HG02840 (cell line): ENCODE measurements around the gene ATP10D.
"Not testable (repeated sequence)": the region's sequence is repeated elsewhere in the genome, so short reads cannot be mapped to it uniquely, and the experiment has no call there.

Experiments
- ATAC-seq: cut with Tn5 transposase; IDR thresholded peaks from one replicate; pipeline ENCODE4 v1.9.1; 2021; ENCODE audit warnings: mild to moderate bottlenecking, moderate library complexity, moderate number of reproducible peaks; ENCODE audit not compliant: unreplicated experiment, low FRiP score

Gene ATP10D

DNA sequence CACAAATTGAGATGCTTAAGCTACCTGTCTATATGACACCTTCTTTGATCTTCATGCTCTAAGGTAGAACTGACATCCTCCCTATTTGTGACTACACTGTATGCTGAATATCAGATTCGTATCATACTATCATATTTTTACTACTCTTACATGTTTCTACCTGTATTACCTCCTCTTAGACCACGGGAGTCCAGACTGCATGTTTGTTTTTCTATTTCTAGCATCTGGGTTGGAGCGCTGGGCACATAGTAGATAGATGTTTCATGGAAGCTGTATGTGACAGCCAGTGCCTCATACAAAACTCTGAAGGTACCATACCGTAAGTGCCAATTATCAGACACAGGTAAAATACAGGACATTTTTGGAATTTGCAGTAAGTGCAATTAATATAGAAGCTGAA lies 47.6 kb downstream of the ATP10D start:
- no peak for ATAC-seq

DNA sequence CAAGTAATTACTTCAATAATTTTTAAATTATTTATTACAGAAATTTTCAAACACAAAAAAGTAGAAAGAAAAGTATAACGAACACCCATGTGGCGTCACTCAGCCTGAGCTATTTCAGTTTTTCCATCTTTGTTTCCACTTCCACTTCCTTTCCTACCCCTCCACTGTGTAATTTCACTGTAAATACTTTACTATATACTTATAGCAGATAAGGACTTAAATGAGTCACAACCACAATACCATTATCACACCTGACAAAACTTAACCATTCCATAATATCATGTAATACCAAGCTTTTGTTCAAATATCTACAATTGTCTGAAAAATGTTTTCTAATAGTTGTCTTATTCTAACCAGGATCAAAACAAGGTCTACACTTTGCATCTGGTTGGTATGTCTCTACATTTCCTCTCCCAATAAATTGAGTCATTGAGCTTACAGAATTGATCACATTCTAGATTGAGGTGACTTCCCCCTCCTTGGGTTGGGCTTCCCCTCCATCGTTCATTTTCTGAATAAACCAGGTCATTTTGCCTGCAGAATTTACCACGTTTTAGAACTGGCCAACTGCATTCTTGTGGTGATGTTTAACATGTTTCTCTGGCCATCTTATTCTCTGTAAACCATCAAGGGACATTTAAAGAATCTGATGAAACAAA lies 48.7 kb downstream of the ATP10D start:
- no peak for ATAC-seq

DNA sequence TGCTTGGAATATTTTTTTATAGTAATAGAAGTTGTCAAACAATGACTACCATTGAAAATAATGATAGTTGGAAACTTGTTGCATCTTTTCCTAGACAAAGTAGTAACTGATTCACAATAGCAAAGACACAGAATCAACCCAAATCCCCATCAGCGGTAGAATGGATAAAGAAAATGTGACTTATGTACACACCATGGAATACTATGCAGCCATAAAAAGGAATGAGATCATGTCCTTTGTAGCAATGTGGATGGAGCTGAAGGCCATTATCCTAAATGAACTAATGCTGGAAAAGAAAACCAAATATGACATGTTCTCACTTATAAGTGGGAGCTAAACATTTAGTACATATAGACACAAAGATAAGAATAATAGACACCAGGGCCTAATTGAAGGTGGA lies 49.7 kb downstream of the ATP10D start:
- ATAC-seq, result no peak

DNA sequence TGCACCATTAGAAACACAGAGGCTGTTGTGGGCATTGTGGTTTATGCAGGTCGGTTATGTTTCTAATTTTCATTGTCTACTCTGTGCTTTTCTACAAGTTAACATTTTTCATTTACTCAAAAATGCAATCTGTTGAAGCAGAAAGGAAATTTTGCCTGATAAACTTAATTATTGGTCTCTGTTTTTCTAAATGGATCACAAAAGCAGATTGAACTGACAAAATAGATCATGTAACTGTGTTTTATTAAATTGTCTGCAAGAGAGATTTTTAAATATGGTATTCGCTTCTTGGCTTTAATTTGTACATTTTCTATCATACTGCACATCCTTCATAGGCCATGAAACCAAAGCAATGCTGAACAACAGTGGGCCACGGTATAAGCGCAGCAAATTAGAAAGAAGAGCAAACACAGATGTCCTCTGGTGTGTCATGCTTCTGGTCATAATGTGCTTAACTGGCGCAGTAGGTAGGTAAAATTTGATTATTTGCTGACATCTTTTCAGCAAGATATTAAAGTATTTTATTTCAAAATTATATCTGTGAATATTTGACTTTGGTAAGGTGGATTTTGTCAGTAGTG lies 50.6 kb downstream of the ATP10D start:
- no peak for ATAC-seq

DNA sequence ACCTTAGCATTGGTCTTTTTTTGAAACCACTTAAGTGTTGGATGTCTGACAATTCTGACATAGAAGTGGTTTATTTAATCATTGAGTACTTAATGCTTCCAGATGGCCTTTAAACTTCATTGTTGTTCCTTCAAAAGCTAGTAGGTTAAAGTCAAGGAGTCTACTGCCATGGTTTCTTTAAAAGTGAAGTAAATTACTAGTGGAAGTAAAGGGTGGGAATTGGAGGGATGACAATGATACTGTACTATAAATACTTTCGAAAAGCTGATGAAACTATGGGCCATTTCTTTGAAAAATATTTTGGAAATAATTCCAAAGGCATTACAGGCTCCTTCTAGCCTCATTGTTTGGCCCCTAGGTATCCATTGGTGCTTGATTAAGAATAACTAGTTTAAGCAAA lies 51.9 kb downstream of the ATP10D start:
- no peak for ATAC-seq

DNA sequence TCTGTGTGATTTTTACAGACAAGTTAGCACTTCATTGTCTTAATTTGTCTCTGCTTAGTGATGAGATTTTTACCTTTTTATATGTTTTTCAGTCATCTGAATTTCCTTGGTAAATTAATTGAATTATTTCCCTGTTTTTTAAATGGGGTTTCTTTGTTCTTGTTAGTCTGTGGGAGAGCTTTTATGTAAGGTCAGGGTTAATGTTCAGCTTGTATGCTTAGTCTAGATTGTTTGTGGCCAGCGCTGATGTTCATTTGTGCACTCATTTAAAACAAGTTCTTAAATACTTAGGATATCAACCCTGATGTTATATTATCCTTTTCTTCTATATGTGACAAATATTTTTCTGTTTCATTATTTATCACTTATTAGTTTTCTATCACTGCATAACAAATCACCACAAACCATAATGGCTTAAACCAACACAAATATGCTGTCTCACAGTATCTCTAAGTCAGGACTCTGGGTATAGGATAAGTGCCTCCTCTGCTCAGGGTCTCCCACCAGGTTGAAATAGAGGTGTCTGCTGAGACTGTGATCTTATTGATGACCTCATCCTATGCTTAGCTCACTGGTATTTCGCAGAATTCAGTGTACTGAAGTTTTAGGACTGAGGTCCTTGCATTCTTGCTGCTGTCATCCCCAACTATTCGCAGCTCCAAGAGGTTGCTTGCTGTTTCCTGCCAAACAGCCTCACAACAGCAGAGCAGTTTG lies 53.2 kb downstream of the ATP10D start:
- no peak for ATAC-seq

DNA sequence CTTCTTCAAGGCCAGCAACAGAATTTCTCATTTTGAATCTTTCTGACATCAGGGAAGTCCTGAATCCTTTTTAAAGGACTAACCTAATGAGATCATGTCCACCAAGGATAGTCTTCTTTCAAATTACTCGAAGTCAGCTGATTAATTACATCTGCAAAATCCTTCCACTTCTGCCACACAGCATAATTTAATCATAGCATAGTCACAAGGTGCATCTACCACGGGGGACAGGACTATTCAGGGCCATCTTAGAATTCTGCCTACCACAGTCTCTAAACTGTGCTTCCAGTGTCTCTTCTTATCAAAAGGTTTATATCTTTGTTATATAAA lies 53.7 kb downstream of the ATP10D start:
- ATAC-seq, result no peak

DNA sequence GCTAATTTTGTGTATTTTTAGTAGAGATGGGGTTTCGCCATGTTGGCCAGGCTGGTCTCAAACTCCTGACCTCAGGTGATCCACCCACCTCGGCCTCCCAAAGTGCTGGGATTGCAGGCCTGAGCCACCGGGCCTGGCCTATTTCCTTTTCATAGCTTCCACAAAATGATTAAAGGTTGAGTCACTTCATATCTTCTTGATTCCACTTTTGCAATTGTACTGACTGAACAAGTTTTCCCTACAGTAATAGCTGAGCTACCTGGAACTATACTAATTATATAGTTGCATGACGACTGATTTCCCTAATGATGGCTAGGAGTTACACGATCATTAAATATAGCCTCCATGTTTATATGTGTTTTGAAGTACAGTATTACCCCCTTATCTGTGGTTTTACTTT lies 57.6 kb downstream of the ATP10D start:
- not testable (repeated sequence) for ATAC-seq

DNA sequence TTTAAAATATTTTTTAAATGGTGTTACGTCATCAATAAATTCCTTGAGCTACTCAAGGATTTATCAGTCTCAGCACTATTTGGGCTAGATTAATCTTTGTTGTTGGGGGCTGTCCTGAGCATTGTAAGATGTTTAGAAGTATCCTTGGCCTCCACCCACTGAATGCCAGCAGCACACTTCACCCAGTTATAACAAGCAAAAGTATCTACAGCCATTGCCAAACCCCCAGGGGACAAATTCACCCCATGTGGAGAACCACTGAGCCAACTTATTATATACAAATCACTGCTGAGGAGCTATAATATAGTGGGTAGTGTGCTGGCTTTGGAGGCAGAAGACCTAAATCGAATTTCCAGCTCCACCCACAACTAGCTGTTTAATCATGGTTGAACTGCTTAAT lies 58.3 kb downstream of the ATP10D start:
- ATAC-seq, result no peak

DNA sequence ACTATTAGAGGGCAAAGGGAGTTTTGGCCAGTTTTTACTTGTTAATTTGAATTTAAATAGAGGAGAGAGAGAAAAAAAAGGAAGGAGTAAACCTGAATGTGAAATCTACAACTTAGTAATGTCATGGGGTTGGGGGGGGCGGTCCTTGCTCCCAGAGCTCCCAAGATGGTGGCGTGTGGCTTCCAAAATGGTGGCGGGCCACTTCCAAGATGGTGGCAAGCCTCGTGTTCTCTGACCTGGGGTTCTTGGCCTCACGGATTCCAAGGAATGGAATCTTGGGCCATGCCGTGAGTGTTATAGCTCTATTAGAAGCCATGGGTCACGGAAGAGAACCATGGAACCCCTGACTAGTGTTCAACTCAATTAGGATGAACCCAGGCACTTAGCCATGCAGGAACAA lies 65.3 kb downstream of the ATP10D start:
- ATAC-seq, result not testable (repeated sequence)

DNA sequence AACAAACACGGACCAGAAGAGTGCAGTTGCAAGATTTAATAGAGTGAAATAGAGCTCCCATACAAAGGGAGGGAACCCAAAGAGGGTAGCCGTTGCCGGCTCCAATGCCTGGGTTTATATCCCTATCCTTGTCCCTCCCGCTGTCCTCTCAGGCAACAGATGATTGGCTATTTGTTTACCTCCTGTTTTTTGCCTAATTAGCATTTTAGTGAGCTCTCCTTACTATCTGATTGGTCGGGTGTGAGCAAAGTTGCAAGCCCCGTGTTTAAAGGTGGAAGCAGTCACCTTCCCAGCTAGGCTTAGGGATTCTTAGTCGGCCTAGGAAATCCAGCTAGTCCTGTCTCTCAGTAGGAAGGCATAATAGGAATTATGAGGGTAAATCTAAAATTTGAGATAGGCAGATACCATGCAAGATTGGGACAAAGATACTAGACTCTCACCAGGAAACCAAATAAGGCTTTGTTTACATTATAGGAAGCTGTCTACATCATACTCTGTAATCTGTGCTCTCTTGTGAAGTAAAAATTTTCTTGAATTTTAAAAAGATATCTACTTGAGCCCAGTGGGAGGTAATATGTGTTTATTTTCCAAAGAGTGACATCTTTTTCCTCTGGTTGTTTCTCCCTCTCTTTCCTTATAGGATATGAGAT lies 65.9 kb downstream of the ATP10D start:
- no peak for ATAC-seq

DNA sequence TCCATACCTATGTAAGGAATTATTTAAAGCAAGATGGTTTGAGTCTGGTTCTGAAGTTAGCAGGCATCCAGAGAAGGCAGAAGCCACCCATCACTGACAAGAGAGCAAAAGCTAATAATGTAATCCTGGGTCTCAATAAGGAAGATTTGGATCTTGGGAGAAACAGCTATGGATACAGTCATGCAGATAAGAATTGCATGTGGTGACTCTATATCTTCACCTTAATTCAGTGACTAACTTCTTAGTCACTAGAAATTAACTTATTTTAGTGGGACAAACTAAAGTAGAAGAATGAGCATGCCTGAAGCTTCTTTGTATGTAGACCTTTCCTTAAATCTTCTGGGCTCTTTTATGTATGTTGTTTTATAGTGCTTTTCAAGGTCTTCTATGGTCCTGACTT lies 66.6 kb downstream of the ATP10D start:
- no peak for ATAC-seq

DNA sequence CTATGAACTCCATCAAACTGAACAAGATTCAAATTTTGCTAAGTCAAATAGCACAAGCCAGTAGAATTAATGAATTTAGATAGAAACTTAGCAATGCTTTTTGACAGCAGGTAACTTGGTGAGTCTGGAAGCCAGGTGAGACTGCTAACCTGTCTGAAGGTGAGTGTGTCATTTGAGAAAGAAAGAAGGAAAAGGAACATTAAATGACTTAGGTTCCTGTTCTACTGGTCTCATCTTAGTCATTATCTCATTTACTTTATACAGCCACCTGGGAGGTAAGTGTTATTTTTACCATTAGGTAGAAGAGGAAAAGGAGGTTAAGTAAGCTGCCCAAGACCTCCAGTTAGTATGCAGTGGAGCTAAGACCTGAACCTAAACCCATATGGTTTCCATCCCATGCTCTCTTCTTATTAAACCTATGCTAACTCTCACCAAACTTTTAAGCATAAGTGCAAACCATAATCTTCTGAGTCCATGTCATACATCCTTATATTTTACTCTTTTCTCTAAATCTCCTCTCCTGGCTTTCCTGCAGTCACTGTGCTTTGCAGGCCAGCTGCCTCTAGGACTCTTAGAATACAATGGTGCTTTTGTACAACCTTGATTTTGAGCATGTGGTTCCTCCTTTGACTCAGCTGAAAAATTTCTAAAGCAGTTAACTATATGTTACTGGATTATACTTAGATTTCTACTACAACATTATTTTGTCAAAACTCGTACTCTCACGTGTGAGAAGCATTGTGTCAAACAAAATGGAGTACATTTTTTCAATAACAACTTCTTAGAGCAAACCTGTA lies 68.5 kb downstream of the ATP10D start:
- no peak for ATAC-seq

DNA sequence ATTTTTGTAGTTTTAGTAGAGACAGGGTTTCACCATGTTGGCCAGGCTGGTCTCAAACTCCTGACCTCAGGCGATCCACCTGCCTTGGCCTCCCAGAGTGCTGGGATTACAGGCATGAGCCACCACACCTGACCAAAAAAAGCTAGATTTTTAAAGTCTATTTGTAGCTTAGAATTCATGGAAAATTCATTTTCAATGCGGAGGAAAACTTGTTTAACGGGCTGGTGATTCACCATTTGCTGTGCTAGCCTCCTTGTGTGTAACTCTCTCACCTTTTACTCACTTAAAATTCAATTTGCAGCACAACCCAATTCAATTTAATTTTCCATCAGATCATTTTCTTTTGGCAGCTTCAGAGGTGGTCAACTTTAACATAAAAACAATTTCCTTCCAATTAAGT lies 70.8 kb downstream of the ATP10D start:
- ATAC-seq, result not testable (repeated sequence)

DNA sequence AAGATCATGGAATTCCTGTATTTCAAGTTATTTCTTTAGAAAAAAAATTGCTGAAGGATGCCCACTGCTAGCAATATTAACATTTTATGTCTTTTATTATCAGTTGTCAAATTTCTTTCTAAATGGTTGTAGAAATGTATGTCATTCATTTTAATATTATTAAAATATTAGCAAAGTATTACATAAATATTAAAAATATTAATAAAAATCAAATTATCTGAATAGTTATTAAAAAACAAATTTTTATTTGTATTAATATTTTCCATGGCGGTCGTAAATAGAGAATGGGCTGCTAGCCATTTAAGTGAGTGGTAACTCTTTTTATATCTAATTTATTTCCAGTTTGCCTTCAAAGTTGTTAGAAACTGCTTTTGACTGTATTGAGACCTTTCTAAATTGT lies 72.2 kb downstream of the ATP10D start:
- no peak for ATAC-seq

DNA sequence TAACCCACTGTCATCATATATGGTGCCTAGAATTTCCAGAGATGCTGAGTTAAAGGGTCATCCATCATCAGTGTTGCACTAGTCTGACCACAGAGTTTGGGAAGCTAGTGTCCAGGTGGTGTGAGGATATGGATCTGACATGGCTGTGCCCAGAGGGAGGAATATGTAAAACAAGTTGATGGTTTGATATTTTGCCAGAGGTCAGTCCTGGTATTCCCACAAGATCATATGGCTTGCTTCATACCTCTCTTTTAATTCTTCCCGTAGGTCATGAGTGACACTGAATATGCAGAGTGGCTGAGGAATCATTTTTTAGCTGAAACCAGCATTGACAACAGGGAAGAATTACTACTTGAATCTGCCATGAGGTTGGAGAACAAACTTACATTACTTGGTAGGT lies 75.6 kb downstream of the ATP10D start:
- no peak for ATAC-seq

DNA sequence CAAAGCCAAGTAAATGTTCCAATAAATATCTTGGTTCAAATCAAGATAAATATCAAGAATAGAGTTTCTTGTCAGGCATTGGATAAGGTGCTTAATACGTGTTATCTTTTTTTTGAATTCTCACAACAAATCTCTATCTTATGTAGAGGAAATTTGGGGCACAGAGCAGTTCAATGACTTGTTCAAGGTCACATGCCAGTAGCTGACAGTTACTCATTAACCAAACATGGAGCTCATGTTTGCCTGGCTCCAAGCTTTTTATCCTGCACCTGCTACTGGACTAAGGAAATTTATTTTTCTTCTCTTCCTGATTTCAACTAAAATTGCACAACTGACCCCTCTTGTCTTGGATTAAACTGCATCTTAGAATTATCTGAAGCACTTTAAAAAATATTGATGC lies 76.3 kb downstream of the ATP10D start:
- no peak for ATAC-seq

DNA sequence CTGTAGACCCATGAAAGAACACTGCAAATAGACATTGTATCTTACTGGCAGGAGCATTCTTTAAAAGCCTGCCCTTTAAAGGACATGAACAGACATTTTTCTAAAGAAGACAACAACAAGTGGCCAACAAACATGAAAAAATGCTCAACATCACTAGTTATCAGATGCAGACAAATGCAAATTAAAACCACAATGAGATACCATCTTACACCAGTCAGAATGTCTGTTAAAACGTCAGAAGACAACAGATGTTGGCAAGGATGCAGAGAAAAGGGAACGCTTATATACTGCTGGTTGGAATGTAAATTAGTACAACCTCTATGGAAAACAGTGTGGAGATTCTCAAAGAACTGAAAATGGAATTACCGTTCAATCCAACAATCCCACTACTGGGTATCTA lies 77.2 kb downstream of the ATP10D start:
- no peak for ATAC-seq

DNA sequence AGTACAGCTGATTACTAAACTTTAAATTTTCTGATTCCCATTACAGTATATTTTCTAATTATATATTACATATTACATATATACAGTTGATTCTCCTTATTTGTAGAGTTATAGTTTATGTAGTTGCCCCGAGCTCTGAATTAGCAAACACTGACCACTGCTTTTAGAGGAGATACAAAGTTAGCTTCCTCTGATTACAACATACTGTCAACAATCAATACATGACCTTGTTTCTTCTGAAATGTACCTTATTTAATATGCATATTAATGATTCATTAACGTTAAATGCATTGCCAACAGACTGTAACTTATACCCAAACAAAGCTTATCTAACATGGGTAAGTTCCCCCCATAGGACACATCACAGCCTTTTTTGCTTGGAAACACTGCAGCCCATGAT lies 81.5 kb downstream of the ATP10D start:
- no peak for ATAC-seq

DNA sequence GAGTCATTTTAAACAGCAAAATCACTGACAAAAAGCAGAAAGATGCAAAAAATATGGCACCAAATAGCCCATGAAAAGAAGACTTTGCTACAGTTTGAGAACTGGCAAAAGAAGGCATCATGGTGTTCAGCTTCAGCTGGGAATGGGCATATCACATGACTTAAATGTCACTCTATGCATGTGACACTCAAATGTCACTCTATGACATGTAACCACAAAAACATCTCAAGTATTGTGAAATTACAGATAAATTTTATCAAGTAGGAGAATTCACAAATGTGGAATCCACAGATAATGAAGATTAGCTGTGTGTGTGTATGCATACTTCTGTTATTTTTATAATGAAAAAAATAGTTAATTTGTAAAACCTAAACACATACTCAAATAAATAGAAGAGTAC lies 81.9 kb downstream of the ATP10D start:
- ATAC-seq, result no peak

DNA sequence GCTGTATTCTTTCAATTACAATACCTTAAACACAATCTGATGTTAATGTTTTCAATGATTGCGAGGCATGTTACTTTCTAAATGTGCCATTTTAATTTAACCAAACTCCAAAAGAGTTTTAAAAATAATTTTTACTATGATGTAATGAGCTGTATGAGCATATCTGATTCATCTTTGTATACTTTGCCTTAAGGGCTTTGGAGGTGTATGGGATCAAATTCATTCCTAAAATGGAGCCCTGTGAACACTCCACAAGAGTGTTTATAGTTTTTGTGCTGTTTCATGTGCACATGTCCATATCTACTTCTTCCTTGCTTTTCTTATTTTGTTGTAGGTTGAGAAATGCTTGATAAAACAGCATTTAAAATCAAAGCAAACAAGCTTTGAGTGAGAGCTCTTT lies 82.4 kb downstream of the ATP10D start:
- no peak for ATAC-seq
